ENCODE measurements around the gene ADORA3.

The ADORA3 gene

DNA sequence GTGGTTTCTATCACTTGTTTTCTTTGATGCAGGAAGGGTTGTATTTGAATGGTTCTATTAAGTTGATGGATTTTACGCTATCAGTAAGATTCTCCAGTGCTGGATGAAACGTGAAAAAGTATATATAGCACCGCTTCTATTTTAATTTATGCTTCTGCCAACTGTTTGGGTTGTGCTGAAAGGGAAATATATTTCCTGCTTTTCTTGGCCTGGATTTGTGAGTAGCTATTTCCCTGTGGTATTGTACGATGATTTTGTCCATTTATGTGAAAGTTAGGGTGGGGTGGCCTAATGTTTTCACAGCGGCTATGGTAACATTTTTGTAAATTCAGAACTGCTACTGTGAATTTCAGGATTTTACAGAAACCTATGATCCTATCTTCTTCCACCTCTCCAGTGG lies 29.3 kb downstream of the ADORA3 start:
- DNase-seq = peak; percentile 19

DNA sequence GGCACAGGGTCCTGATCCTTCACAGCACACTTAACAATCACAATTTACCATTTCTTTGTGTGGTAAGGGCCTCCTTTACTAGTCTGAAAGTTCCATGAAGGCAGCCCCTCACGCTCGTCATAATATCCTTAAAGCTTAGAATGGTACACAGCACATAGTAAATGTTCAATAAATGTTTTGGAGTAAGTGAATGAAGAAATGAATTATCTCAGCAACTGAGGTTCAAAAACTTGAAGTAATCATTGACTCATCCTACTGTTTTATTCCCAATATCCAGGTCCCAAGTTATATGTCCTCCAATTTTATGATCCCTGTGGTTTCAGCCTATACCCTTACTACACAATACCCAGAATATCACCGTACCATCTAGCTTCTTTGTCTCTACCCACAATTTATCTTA lies 31.9 kb downstream of the ADORA3 start:
- no peak for DNase-seq

DNA sequence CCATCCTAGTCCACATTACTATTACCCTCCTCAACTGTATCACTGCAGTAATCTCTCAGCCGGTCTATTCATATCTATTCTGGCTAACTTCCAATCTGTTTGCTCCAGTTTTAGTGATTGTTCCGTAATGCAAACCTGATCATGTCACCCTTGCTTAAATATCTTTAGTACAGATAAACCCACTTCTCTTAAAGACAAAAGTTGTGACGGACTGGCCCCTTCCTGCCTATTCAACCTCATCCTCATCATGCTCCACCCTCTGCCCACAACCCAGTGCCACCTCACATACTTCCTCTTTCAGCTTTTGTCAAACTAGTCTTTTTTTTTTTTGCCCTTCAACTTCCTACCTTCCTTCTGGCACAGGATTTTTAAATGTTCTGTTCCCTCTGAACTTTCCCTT lies 32.4 kb downstream of the ADORA3 start:
- DNase-seq = no peak

DNA sequence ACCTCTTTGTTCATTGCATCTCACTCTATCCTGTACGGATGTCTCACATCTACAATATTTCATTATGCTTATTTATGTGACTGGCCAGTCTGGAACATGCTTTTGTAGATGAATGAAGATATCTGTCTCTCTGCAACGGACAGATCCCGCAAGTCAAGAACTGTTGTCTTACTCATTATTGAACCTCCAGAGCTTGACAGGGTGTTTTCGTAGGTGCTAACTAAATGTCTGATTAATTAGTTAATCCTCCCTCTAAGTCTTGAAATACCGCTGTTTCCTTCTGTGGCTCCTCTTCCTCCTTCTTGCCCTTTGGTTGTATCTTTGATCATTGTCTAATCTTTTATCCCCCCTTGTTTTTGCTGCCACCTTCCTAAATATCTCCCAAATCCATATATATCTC lies 32.8 kb downstream of the ADORA3 start:
- DNase-seq = no peak

DNA sequence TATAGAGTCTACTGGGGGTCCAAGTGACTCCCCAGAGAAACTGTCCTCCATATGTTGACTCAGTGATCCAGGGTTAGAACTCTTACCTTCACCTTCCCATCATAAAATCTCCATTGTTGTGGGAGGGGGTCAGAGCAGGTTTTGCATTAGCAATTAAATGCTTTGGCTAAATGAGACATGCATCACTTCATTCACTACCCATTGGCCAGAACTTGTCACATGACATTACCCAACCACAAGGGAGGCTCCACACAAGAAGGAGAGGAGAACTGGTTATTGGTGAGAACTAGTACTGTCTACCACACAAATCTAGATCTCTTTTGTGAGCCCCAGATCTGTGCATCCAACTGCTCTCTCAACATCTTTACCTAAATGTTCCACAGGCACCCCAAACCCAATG lies 33.9 kb downstream of the ADORA3 start:
- DNase-seq = no peak

DNA sequence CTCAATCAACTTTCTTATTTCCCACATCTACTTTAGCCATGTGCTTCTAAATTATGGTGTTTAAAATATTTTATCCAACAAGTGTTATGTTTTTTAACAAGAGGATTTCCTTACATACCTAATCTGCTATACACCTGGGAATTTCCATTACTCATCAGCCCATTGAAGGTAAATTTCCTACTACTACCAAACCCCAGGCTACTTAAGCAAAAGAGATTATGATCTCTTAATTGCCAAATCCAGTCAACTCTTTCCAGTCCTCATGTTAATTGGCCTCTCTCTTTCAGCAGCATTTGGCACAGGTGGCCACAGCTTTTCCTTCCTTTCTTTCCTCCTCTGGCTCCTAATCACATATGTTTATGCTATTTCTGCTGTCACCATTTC lies 34.7 kb downstream of the ADORA3 start:
- DNase-seq = no peak

DNA sequence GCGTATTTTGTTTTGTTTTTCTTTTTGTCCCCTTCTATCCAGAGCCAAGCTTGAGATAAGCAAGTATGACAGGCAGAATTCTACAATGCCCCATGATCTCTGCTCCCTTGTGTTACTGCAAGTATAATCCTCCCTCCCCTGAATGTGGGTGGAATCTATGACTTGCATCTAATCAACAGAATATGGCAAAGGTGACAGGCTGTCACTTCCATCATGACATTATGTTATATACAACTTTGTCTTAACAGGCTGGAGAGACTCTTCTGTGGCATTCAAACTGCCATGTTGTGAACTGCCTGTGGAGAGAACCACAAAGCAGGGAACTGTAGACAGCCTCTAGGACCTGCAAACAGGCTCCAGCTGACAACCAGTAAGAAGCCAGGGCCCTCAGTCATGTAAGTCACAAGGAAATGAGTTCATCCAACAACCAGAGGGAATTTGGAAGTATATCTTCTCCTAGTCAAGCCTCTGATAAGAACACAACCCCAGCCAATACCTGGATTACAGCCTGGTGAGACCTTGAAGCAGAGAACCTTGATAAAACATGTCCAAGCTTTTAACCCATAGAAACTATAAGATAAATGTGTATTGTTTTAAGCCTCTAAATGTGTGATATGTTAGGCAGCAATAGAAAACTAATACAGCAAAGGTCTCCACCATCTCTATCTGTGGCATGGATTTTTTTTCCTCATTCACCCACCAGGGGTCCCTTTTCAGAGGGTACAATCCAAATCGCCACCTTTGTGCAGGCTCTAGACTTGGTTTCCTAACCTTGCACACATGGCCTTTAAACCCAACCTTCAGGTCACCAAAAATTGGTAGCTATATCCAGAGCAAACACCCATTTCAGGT lies 35.3 kb downstream of the ADORA3 start:
- no peak for DNase-seq

DNA sequence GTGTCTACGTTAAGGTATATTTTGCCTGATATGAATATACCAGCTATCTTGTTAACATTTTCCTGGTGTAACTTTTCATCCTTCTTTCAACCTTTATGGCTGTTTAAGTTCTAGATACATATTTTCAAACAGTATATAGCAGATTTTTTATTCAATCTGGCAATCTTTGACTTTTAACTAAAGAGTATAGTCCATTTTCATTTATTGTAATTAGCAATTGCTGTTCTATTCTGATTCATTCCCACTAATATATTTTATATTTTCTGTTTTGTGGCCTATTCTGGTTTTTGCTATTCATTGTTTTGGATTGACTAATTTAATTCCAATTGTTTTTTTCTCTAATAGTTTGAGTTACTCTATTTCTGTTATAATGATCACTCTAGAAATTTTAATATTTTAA lies 37.0 kb downstream of the ADORA3 start:
- DNase-seq = no peak

DNA sequence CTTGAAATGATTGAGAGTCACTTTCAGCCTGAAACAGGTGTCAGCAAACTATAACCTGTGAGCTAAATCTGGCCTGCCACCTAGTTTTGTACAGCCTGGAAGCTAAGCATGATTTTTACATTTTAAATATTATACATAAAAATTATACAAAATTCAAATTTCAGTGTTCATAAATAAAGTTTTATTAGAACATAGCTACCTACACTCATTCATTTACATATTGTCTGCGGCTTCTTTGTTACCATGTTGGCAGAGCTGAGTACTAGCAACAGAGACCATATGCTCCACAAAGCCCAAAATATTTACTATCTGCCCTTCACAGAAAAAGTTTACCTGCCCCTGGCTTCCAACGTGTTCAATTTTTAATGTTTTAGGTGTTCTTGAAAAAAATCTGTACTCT lies 37.7 kb downstream of the ADORA3 start:
- no peak for DNase-seq

DNA sequence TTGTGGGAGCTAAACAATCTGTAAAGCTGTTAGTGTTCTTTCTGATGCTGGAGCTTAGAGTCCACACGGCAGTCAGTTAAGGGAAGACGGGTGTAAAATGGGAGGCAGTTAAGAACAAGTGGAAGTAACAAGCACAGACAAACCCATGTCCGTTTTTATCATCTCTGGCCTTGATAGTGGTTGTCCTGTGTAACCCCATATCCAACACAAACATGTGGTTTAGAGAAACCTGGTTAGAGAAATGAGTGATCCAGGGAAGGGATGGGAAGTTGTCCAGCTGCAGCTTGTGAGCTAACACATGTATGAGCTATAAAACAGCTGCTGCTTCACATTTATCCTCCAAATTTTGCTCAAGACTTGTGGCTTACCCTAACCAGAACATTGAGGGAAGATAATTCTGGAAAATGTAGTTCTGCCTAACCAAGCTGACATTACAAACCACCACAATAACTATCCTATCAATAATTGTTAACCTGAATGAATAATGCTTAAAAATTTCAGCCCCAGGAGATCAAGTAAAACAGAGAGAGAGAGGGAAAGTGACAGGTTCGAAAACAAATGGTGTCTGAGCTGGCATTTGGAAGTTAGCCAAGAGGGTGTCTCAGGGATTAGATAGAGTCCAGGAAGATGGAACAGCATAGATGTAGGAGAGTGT lies 40.3 kb downstream of the ADORA3 start:
- peak; percentile 62 for DNase-seq

DNA sequence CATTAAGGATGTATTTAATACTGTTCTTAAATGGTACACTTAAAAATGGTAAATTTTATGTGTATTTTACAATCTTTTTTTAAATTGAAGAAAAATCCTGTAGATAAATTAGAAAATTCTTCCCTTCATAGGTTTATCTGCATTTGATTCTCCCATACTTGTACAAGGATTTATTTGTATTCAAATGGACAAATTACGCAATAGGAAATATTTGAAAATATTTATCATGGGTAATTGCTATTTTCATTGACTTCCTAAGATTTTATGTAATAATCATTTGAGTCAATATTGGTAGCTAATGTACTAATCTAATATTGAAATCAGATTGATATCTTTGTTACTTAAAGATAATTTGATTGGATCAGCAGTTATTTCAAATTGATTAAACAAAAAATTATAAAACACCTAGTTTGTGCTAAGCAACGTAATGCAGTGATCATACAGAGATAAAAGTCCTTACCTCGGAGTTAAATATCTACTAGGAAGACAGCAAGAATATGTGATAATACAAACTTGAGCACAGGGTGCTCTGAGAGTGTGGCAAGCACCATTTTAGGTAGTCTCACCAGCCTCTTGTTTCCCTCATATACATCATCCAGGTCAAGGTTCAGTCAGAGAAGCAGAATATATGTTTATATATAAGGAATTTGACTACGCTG lies 40.9 kb downstream of the ADORA3 start:
- DNase-seq = no peak

DNA sequence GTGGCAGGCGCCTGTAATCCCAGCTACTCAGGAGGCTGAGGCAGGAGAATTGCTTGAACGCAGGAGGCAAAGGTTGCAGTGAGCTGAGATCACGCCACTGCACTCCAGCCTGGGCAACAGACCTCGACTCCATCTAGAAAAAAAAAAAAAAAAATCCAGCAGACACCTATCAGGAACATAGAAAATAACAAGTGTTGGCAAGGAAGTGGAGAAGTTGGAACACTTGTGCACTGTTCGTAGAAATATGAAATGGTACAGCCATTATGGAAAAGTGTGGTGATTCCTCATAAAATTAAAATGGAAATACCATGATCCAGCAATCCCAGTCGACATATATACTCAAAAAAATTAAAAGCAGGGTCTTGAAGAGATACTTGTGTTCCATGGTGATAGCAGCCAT lies 41.7 kb downstream of the ADORA3 start:
- DNase-seq = no peak

DNA sequence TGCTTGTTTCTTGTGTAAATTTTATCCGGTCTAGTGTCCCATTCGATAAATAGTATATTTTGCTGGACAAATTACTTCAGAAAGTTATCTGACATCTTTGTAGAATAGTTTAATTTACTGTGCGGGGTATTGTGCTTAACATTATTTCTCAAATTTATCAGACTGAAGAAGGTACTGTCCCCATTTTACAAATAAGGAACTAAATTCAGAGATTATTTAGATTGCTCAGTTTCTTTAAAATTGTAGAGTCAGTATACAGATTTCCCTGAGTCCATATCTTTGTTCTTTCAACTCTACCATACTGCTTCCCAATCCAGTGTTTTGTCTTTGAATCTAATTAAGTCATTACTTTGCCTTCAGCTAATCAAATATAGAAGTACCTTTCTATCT lies 47.8 kb downstream of the ADORA3 start:
- no peak for DNase-seq

DNA sequence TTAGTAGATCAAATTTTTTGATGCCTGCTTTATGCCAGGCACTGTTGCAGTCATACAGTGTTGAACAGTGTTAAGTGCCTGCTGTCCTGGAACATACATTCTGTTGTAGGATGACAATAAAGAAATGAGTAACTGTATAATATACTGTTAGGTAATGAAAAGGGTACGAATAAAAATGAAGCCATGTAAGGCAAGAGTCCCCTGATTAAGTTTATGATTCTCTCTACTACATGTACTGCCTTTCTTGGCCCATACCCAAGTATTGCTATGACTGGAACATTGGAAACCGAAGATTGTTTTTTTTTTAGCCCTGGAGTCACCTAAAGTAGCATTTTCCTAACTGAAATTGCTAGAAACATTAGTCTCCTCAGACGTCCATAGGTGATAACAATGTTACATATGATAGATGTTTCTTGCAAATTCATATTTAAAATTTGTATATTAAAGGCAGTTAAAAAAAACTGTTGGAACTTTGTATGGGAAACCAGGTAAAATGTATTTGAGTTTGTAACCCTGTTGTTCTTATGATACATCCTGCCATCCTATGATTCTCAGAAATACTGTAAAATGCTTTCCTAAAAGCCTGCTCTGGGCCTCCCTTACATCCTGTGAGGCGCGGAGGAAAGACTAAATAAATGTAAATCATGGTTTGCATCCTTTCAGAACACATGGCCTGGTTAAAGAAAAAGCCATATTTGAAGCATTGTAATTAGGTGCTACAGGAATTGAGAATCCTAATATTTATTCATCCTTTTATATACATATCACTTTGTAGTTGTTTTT lies 48.4 kb downstream of the ADORA3 start:
- DNase-seq = no peak

DNA sequence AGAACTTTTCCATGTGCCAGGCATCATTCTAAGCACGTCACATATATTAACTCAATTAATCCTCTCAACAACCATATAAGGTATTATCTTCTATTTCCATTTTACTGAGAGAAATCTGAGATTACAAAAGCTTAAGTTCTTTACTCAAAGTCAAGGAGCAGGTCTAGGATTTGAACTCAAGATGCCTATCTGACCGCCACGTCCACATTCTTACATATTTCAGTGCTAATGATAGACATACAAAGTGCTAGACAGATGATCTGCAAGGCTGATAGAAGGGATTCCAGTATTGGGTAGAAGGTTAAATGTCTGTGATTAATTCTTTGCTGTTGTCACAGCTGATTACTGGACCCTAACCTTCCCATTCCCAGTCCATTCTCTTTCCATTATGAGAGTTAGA lies 49.7 kb downstream of the ADORA3 start:
- DNase-seq = no peak

DNA sequence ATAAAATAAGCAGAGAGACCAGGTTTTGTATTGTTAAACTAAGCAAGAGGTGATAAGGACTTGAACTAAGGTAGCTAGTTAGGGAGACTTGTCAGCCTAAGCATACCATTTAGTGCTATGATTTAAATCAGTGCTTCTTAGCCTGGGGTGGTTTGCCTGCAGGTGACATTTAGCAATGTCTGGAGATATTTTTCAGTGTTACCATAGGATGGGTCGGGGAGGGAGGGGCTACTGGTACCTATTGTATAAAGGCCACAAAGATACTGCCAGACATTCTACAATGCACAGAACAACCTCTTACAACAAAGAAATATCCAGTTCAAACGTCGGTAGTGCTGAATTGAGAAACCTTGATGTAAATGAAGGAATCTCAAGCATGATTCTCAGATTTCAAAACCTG lies 50.9 kb downstream of the ADORA3 start:
- no peak for DNase-seq

DNA sequence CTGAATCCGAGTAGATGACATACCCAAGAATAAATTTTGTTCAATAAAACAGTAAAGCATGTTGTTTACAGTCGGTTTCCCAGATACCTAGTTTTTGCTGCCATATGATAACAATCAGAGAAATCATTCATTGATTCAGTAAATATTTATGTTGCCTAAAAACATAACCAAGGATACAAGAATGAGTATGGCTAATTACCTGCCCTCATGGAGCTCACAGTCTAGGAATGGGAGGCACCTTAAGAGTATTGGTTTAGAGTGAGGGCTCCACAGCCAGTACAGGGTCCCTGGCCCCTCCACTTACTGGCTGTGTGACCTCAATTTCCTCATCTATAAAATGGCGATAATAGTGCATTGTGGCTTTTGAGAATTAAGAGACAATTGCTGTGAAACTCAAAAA lies 53.2 kb downstream of the ADORA3 start:
- DNase-seq = no peak

DNA sequence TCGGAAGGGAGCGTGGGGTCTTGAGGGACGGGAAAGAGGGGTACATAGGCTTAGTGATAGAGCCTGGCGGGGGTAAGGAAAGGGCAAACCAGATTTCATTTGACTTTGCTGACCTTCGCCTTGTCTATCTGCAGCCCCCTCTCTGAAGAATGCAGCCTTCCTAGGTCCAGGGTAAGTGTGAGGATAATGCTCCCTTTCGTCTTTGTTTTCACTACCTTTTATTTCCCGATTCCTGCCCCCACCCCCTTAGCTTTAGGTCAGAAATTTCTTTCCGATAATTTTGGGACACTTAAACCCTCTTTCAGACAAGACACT lies 53.8 kb downstream of the ADORA3 start:
- no peak for DNase-seq
